Neuron (in vitro differentiated cells): ENCODE results near the gene CARD19.

Source experiments
- H2AFZ ChIP-seq: one replicate; pipeline ENCODE4 v1.6.1; 2013; ENCODE audit warnings: low read depth, mild to moderate bottlenecking, inconsistent platforms, low read length, moderate library complexity
- H3K27me3 ChIP-seq: one replicate; pipeline ENCODE4 v1.6.1; 2013; ENCODE audit warnings: low read length; ENCODE audit not compliant: insufficient read depth
- H3K36me3 ChIP-seq: one replicate; pipeline ENCODE4 v1.6.1; 2013; ENCODE audit warnings: low read length; ENCODE audit not compliant: insufficient read depth
- H3K4me1 ChIP-seq: one replicate; pipeline ENCODE4 v1.6.1; 2013; ENCODE audit warnings: low read length; ENCODE audit not compliant: insufficient read depth
- H3K4me3 ChIP-seq: 2 replicates; pipeline ENCODE4 v1.5.1; 2013; ENCODE audit warnings: mild to moderate bottlenecking, low read length, moderate library complexity
- H3K9me3 ChIP-seq: one replicate; pipeline ENCODE4 v1.6.1; 2013; ENCODE audit warnings: low read length

CARD19 gene

GRCh38 chr9:93059011-93059714, 36.9 kb upstream of the CARD19 start:
- peaks cover 47% of the 10 kb centered on the region for H3K27me3 ChIP-seq
- no peaks in the 10 kb centered on the region for H3K4me1 ChIP-seq
- no peaks in the 10 kb centered on the region for H3K36me3 ChIP-seq
- no peaks in the 10 kb centered on the region for H3K9me3 ChIP-seq
- no peak overlapping the region for H3K4me3 ChIP-seq
- H2AFZ ChIP-seq, result no peak overlapping the region

GRCh38 chr9:93059715-93060578, 36.1 kb upstream of the CARD19 start:
- Histone ChIP-seq H3K4me1 (no peaks in the 10 kb centered on the region), H3K9me3 (no peaks in the 10 kb centered on the region), H2AFZ (no peak overlapping the region), H3K27me3 (peaks cover 44% of the 10 kb centered on the region), H3K36me3 (no peaks in the 10 kb centered on the region), H3K4me3 (no peak overlapping the region)

- no peak overlapping the region for H3K4me3 ChIP-seq
- no peaks in the 10 kb centered on the region for H3K36me3 ChIP-seq
- H2AFZ ChIP-seq, result no peak overlapping the region
- H3K27me3 ChIP-seq, result peaks cover 37% of the 10 kb centered on the region
- no peaks in the 10 kb centered on the region for H3K9me3 ChIP-seq
- H3K4me1 ChIP-seq, result no peaks in the 10 kb centered on the region
These were observed 35.2 kb upstream of the CARD19 start for GRCh38 chr9:93060746-93061259.

- Histone ChIP-seq H2AFZ (no peak overlapping the region), H3K36me3 (no peaks in the 10 kb centered on the region), H3K27me3 (peaks cover 37% of the 10 kb centered on the region), H3K4me3 (no peak overlapping the region), H3K4me1 (no peaks in the 10 kb centered on the region), H3K9me3 (no peaks in the 10 kb centered on the region)
These were observed 34.7 kb upstream of the CARD19 start for GRCh38 chr9:93061260-93061751.

GRCh38 chr9:93061791-93062763, 33.9 kb upstream of the CARD19 start:
- Histone ChIP-seq H3K9me3 (no peaks in the 10 kb centered on the region), H3K36me3 (no peaks in the 10 kb centered on the region), H3K27me3 (peaks cover 33% of the 10 kb centered on the region), H2AFZ (no peak overlapping the region), H3K4me1 (no peaks in the 10 kb centered on the region), H3K4me3 (no peak overlapping the region)

GRCh38 chr9:93064392-93065134, 31.5 kb upstream of the CARD19 start:
- H3K27me3 ChIP-seq, result peaks cover 12% of the 10 kb centered on the region
- H3K36me3 ChIP-seq, result no peaks in the 10 kb centered on the region
- H2AFZ ChIP-seq, result no peak overlapping the region
- H3K9me3 ChIP-seq, result no peaks in the 10 kb centered on the region
- H3K4me1 ChIP-seq, result no peaks in the 10 kb centered on the region
- no peak overlapping the region for H3K4me3 ChIP-seq

- Histone ChIP-seq H3K4me1 (no peaks in the 10 kb centered on the region), H2AFZ (no peak overlapping the region), H3K9me3 (no peaks in the 10 kb centered on the region), H3K36me3 (no peaks in the 10 kb centered on the region), H3K27me3 (peaks cover 5% of the 10 kb centered on the region), H3K4me3 (no peak overlapping the region)
These were observed 30.8 kb upstream of the CARD19 start for GRCh38 chr9:93065135-93065720.

- Histone ChIP-seq H3K4me3 (no peak overlapping the region), H3K36me3 (no peaks in the 10 kb centered on the region), H3K4me1 (no peaks in the 10 kb centered on the region), H2AFZ (no peak overlapping the region), H3K27me3 (no peaks in the 10 kb centered on the region), H3K9me3 (no peaks in the 10 kb centered on the region)
These were observed 28.9 kb upstream of the CARD19 start for GRCh38 chr9:93066978-93067603.

- Histone ChIP-seq H2AFZ (no peak overlapping the region), H3K4me1 (no peaks in the 10 kb centered on the region), H3K27me3 (peaks cover 4% of the 10 kb centered on the region), H3K36me3 (no peaks in the 10 kb centered on the region), H3K4me3 (no peak overlapping the region), H3K9me3 (no peaks in the 10 kb centered on the region)
These were observed 27.1 kb upstream of the CARD19 start for GRCh38 chr9:93068956-93069355.

GRCh38 chr9:93071464-93071863, 24.6 kb upstream of the CARD19 start:
- Histone ChIP-seq H3K9me3 (no peaks in the 10 kb centered on the region), H3K27me3 (peaks cover 4% of the 10 kb centered on the region), H2AFZ (no peak overlapping the region), H3K4me1 (no peaks in the 10 kb centered on the region), H3K4me3 (no peak overlapping the region), H3K36me3 (no peaks in the 10 kb centered on the region)

- Histone ChIP-seq H3K4me1 (no peaks in the 10 kb centered on the region), H3K36me3 (no peaks in the 10 kb centered on the region), H3K4me3 (no peak overlapping the region), H3K9me3 (no peaks in the 10 kb centered on the region), H3K27me3 (peaks cover 4% of the 10 kb centered on the region), H2AFZ (no peak overlapping the region)
These were observed 23.6 kb upstream of the CARD19 start for GRCh38 chr9:93072383-93072795.
